HG02870 (cell line): ENCODE measurements around the gene ARRDC2.

Experiments used
- ATAC-seq: cut with Tn5 transposase; IDR thresholded peaks from one replicate; pipeline ENCODE4 v1.9.1; 2021; ENCODE audit warnings: mild to moderate bottlenecking, moderate library complexity; ENCODE audit not compliant: unreplicated experiment

The ARRDC2 gene

DNA sequence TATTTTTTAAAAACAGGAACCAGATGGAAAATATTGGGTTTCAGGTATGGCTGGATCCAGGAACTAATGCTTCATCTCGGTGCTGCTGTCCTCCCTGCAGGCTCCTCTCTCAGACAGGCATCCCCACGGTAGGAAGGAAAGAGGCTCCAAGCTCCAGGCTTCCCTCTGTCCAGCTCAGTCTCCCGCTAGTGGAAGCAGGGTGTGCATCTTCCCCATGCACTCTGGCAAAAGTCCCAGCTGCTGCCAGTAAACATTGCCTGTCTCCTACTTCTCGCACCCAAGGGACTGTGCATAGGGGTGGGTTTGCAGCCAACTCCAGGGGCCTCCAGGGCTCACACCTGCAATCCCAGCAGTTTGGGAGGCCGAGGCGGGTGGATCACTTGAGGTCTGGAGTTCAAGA, 49.6 kb downstream of the ARRDC2 start:
- no peak for ATAC-seq

- no peak for ATAC-seq
These were observed 50.4 kb downstream of the ARRDC2 start for GRCh38 chr19:18058208-18059009.

DNA sequence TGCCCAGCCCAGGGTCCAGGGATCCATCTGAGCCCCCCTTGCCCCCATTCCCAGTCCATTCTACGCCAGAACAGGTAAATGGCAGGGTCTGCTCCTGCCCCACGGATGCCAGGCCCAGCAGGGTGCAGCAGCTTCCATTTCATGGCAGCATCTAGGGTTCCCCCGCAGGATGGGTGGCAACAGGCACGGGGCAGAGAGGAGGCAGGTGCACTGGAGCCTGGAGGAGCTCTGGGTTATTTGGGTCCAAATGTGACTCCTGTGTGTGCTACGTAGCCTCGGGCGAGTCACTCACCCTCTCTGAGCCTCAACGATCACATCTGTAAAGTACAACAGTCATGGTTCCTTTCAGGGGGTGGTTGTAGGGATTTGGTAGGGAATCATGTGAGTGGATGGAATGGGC, 51.3 kb downstream of the ARRDC2 start:
- no peak for ATAC-seq

DNA sequence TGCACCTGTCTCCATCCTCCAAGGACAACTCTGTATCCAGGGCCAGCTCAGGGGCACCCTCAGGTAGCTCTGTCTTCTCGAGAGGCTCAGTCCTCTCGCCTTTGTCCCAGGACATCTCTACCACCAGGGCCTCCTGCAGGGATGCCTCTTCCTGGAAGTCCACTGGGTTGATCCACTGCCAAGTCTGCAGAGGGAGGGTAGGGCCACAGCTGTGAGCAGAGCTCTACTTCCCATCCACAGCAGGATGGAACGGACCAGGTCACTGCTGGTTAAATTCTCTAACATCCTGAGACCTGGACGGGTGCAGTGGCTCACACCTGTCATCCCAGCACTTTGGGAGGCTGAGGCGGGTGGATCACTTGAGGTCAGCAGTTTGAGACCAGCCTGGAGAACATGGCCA, 51.9 kb downstream of the ARRDC2 start:
- ATAC-seq = no peak

- ATAC-seq = no peak
These were observed 52.5 kb downstream of the ARRDC2 start for GRCh38 chr19:18060472-18060871.

DNA sequence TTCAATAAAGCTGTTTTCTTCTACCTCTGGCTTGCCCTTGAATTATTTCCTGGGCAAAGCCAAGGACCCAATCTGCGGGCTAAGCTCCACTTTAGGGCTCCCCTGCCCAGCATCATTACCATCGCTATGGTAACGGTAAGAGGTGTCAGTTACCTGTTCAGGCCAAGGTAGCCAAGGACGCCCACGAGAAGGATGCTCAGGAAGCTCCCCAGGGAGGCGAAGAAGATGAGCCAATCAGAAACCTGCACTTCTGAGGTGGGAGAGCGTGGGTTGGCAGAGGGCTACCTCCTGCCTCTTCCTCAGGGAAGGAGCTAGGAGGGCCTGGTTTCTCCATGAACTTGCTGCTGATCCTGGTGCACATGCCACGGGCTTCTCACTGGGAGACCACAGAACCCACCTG, 54.1 kb downstream of the ARRDC2 start:
- no peak for ATAC-seq

GRCh38 chr19:18063463-18063862, 55.5 kb downstream of the ARRDC2 start:
- no peak for ATAC-seq
